ENCODE data around the gene UBR4. TPM values are rescaled to one million over a fixed set of nuclear protein-coding genes. Genes with fewer than 3 reads are reported as not detected.

UBR4 gene
- total RNA-seq, 2 experiments from 2014 or later, result 121 to 126 TPM

- H3K27ac ChIP-seq (ENCODE audit: low read depth, low read length, poor library complexity, severe bottlenecking), result no peak overlapping the region
- POLR2A ChIA-PET, result interaction anchor here (0.6 to 1.8 kb wide), 3 partner anchors 17 to 1163 kb away, joined by 3 to 5 read pairs (median 3); no protein-coding TSS in a partner anchor
- no TSS peak for BruUV-seq (replicated peaks)
- intact Hi-C loops (cut with micrococcal nuclease; ENCODE audit: unreplicated experiment), result no loop called here
- no peak overlapping the region for H3K4me3 ChIP-seq (ENCODE audit: low read depth, low read length, poor library complexity, severe bottlenecking)
- TF ChIP-seq, protein P1, sequence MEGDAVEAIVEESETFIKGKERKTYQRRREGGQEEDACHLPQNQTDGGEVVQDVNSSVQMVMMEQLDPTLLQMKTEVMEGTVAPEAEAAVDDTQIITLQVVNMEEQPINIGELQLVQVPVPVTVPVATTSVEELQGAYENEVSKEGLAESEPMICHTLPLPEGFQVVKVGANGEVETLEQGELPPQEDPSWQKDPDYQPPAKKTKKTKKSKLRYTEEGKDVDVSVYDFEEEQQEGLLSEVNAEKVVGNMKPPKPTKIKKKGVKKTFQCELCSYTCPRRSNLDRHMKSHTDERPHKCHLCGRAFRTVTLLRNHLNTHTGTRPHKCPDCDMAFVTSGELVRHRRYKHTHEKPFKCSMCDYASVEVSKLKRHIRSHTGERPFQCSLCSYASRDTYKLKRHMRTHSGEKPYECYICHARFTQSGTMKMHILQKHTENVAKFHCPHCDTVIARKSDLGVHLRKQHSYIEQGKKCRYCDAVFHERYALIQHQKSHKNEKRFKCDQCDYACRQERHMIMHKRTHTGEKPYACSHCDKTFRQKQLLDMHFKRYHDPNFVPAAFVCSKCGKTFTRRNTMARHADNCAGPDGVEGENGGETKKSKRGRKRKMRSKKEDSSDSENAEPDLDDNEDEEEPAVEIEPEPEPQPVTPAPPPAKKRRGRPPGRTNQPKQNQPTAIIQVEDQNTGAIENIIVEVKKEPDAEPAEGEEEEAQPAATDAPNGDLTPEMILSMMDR (conservative IDR thresholded peaks at IDR 0.05; ENCODE audit: low read length), result no peak
- TF ChIP-seq EZH2phosphoT487 (IDR thresholded peaks at IDR 0.05; ENCODE audit: borderline replicate concordance, low read depth, low read length), result no peak
- H4K20me1 ChIP-seq (ENCODE audit: insufficient read depth, low read length), result no peaks in the 10 kb centered on the region
- no peaks in the 10 kb centered on the region for H3K9me2 ChIP-seq (ENCODE audit: insufficient read depth, low read length)
- CTCF ChIA-PET (ENCODE audit: unreplicated experiment), result no interaction called here
- H3K4me1 ChIP-seq (ENCODE audit: insufficient read depth, low read length, poor library complexity, severe bottlenecking), result peaks cover 3% of the 10 kb centered on the region
- H3K36me3 ChIP-seq (ENCODE audit: insufficient read depth, low read length), result peaks cover 99% of the 10 kb centered on the region
- no peaks in the 10 kb centered on the region for H3K79me2 ChIP-seq (ENCODE audit: insufficient read depth, low read depth, low read length)
- H2AFZ ChIP-seq (ENCODE audit: low read length), result no peak overlapping the region
- no peak for DNase-seq (ENCODE audit: low spot score)
- H3K4me2 ChIP-seq (ENCODE audit: low read length), result no peak overlapping the region
- H3K9me3 ChIP-seq (ENCODE audit: low read length), result no peaks in the 10 kb centered on the region
Measured at GRCh38 chr1:19165501-19165900, 44.6 kb downstream of the UBR4 start.

- H3K4me3 ChIP-seq (ENCODE audit: low read depth, low read length, poor library complexity, severe bottlenecking), result no peak overlapping the region
- no peaks in the 10 kb centered on the region for H3K4me1 ChIP-seq (ENCODE audit: insufficient read depth, low read length, poor library complexity, severe bottlenecking)
- no peaks in the 10 kb centered on the region for H3K79me2 ChIP-seq (ENCODE audit: insufficient read depth, low read depth, low read length)
- H2AFZ ChIP-seq (ENCODE audit: low read length), result no peak overlapping the region
- H4K20me1 ChIP-seq (ENCODE audit: insufficient read depth, low read length), result no peaks in the 10 kb centered on the region
- intact Hi-C loops (cut with micrococcal nuclease; ENCODE audit: unreplicated experiment), result no loop called here
- BruUV-seq (replicated peaks), result no TSS peak
- H3K27ac ChIP-seq (ENCODE audit: low read depth, low read length, poor library complexity, severe bottlenecking), result no peak overlapping the region
- H3K4me2 ChIP-seq (ENCODE audit: low read length), result no peak overlapping the region
- ChIA-PET POLR2A (interaction anchor here (1.8 kb wide), 1 partner anchor 16 kb away, joined by 5 read pairs; no protein-coding TSS in a partner anchor), CTCF (ENCODE audit: unreplicated experiment) (no interaction called here)
- H3K36me3 ChIP-seq (ENCODE audit: insufficient read depth, low read length), result peaks cover 99% of the 10 kb centered on the region
- no peaks in the 10 kb centered on the region for H3K9me2 ChIP-seq (ENCODE audit: insufficient read depth, low read length)
- TF ChIP-seq EZH2phosphoT487 (IDR thresholded peaks at IDR 0.05; ENCODE audit: borderline replicate concordance, low read depth, low read length), result no peak
- TF ChIP-seq, protein P1 (conservative IDR thresholded peaks at IDR 0.05; ENCODE audit: low read length), result no peak
- DNase-seq (ENCODE audit: low spot score), result no peak
- no peaks in the 10 kb centered on the region for H3K9me3 ChIP-seq (ENCODE audit: low read length)
Measured at GRCh38 chr1:19164274-19165015, 45.6 kb downstream of the UBR4 start.

DNA sequence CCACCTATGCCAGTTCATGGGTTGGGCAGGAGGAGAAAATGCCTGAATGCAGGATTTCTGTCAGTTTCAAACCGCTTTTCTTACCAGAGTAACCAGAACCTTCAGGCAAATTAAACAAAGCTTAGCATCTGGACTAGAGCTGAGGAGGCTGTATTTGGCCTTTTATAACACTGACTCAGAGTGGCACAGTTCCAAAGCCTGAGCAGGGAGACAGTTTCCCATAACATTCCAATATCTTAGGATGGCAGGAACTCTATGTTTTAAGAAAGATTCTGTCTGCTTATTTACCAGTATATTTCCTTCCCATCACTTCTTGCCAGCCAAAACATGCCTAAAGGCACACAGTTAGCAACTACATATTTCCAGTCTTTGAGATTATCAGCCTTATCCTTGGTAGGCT lies 46.8 kb downstream of the UBR4 start:
- intact Hi-C loops (cut with micrococcal nuclease; ENCODE audit: unreplicated experiment), result no loop called here
- TSS peak; percentile 23 for BruUV-seq (replicated peaks)
- Histone ChIP-seq H3K4me3 (ENCODE audit: low read depth, low read length, poor library complexity, severe bottlenecking) (no peak overlapping the region), H3K4me1 (ENCODE audit: insufficient read depth, low read length, poor library complexity, severe bottlenecking) (no peaks in the 10 kb centered on the region), H3K79me2 (ENCODE audit: insufficient read depth, low read depth, low read length) (no peaks in the 10 kb centered on the region), H2AFZ (ENCODE audit: low read length) (no peak overlapping the region), H3K9me3 (ENCODE audit: low read length) (no peaks in the 10 kb centered on the region), H3K4me2 (ENCODE audit: low read length) (no peak overlapping the region), H4K20me1 (ENCODE audit: insufficient read depth, low read length) (no peaks in the 10 kb centered on the region), H3K9me2 (ENCODE audit: insufficient read depth, low read length) (no peaks in the 10 kb centered on the region), H3K27ac (ENCODE audit: low read depth, low read length, poor library complexity, severe bottlenecking) (no peak overlapping the region), H3K36me3 (ENCODE audit: insufficient read depth, low read length) (peaks cover 100% of the 10 kb centered on the region)
- no peak for DNase-seq (ENCODE audit: low spot score)
- ChIA-PET CTCF (ENCODE audit: unreplicated experiment) (no interaction called here), POLR2A (no interaction called here)
- TF ChIP-seq, protein P1 (conservative IDR thresholded peaks at IDR 0.05; ENCODE audit: low read length), result no peak
- TF ChIP-seq EZH2phosphoT487 (IDR thresholded peaks at IDR 0.05; ENCODE audit: borderline replicate concordance, low read depth, low read length), result no peak

Measured in OCI-LY7 (cell line).